H1 (cell line): ENCODE data around the gene VAT1. TPM values are rescaled to one million over a fixed set of nuclear protein-coding genes. Genes with fewer than 3 reads are reported as not detected.

Experiments used
- polyA plus RNA-seq, 7 experiments: library from polyadenylated mRNA; depleted of rRNA in 3 of 7; stranded (reverse) in 5 of 7; unstranded in 2 of 7; fragments of >200 nt in 5 of 7; fragments of 200-250 nt in 2 of 7; gene quantifications; 1 replicate in 5 of 7; 2 replicates in 1 of 7; 4 replicates in 1 of 7; pipeline versions ENCODE4 v1.2.1 to v1.2.3, GENCODE V29; 2011 to 2013; ENCODE audit warnings: missing spikeins in 2 of 7, mixed read lengths in 2 of 7
- total RNA-seq: library from RNA; stranded (reverse); fragmentation: NEBNext Ultra II Directional; extraction: Animal tissue kit (Norgen Biotek cat#: 25700); gene quantifications from 2 replicates; pipeline ENCODE4 v1.2.1, GENCODE V29; 2021
- TF ChIP-seq, protein P1 (sequence below): IDR thresholded peaks from 2 replicates; pipeline ENCODE4 v1.6.1; 2012; ENCODE audit warnings: low read length, inconsistent platforms

The VAT1 gene
- total and polyA plus RNA-seq, 2 of the 8 experiments (the other 6 are each of a cell fraction or from before 2014, with no cell fraction given), result 200 to 295 TPM

DNA sequence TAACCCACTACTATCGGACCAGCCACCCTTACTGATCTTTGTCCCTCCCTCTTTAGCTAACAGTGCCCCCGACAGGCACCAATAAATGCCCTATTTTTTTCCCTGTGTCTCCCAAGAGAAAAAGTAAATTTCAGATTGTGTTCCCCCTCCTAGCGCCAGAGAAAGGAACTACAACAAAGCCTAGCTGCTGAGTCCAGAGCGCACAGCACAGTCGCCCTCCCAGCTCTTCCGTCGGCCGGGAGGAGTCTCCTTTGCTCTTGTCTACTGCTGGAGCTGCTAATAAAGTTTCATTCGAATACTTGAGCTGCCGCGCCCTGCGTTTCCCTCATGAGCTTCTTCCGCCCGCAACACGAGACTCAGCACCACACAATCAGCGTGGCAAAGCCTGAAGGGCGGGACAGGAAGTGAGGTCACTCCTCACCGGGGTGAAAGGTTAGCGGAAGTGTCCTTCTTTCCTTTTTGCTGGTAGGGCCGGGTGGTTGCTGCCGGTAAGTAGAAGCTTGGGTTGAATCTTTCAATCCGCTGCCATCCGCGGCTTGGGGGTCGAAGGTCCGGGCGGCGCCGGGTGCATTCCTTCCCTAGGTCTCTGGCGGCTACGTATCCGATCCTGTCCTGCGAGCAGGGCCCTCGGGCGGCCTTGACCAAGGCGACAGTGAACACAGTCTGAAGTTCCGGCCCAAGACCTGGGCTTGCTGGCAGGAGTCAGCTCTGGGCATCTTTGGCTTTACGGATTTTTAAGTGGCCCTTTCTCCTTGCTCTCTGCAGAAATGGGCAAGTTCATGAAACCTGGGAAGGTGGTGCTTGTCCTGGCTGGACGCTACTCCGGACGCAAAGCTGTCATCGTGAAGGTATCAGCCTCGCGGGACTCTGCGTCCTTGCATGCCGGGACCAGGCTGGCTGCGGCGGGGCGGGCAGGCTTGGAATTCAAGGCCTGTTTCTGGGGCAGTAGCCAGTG, 23.9 kb downstream of the VAT1 start, which contains the start of gene RPL27 (continued):
- TF ChIP-seq, protein P1, sequence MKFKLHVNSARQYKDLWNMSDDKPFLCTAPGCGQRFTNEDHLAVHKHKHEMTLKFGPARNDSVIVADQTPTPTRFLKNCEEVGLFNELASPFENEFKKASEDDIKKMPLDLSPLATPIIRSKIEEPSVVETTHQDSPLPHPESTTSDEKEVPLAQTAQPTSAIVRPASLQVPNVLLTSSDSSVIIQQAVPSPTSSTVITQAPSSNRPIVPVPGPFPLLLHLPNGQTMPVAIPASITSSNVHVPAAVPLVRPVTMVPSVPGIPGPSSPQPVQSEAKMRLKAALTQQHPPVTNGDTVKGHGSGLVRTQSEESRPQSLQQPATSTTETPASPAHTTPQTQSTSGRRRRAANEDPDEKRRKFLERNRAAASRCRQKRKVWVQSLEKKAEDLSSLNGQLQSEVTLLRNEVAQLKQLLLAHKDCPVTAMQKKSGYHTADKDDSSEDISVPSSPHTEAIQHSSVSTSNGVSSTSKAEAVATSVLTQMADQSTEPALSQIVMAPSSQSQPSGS, result peak; percentile 73; the same call in 1 of the 2 replicates
